Measurements from ENCODE around the gene SART3. TPM values are rescaled to one million over a fixed set of nuclear protein-coding genes. Genes with fewer than 3 reads are reported as not detected.
"Not testable (repeated sequence)": the region's sequence is repeated elsewhere in the genome, so short reads cannot be mapped to it uniquely, and the experiment has no call there.

Gene SART3
- polyA plus RNA-seq, 1 donor from 2014 or later: 51.9 TPM

DNA sequence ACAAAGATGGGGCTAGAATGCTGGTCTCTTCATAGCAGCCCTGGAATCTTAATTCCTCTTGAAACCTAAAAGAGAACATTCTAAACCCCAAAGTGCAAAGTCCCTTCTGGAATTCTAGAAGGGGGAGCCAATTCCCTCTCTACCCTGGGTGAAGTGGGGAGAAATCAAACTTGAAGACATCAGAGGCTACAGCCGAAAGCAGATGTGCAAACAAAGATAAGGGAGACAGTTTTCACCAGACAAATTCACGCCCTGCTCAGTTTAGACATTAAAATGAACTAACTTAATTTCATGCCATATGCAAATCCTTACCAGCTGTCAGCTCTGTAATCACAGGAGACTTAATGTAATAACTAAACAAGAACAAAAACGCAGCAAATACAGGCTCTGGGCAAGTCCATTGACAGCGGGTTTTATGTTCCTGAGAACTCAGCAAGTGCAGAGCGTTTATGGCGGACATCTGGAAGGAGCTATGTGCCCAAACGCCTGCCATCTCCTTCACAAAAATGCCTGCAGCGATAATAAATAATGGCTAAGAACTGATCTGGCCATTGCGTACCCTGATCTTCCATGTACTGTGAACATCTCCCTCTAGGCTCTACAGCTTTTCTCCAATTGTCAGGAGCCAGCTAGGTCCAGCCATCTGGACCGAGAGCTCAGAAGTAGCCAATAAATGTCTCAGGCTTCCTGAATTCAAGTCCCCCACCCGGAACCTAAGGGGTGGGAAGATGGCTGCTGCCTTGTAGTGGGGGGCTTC lies 65.0 kb downstream of the SART3 start:
- no peak overlapping the region for H3K4me3 Mint-ChIP-seq

DNA sequence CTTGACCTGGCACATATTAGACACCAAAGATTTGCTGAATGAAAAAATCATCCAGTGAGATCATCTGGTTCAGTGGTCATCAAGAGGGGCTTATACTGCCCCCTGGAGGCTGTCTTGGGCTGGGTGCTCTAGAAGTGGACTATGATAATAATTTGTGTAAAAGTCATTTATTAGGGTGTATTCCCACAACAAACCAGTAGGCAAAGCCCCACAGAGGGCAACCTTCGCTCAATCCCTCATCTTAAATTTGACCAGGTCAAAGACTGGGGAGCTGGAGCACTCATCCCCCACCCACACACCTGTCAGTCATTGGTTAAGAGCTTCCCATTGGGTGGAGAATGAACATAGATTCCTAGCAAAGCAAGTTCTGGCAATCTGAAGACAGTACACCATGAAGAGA lies 65.9 kb downstream of the SART3 start:
- H3K9me3 Mint-ChIP-seq: peaks cover 0 to 2% (median 0%) of the 10 kb centered on the region in 3 donors

More for the DNA sequence above, 65.0 kb downstream of the SART3 start:
- no peaks in the 10 kb centered on the region for H3K36me3 Mint-ChIP-seq
- no peak overlapping the region for H3K27ac Mint-ChIP-seq
- no peaks in the 10 kb centered on the region for H3K9me3 Mint-ChIP-seq
- H3K27me3 Mint-ChIP-seq: peaks cover 33% of the 10 kb centered on the region
- H3K4me1 Mint-ChIP-seq: peaks cover 0 to 2% (median 0%) of the 10 kb centered on the region in 3 donors

DNA sequence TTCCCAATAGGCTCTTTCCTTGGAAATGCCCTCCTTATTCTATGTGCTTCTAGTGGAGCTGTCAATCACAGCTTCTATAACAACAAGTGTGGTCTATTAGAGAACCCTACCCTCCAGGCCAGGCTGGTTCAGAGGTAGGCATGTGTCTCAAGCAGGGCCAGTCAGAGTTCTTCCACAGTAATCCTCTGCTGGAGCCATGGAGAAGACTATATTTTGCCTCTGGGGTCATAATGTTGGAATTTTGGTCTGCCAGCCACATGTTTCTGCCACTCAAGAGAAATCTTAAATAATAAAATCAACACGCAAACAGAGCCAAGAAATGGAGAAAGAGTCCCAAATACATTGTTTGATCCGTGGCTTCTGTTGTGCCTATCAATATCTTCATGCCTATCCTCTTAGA lies 69.7 kb downstream of the SART3 start:
- peaks cover 6% of the 10 kb centered on the region for H3K36me3 Mint-ChIP-seq

More for the DNA sequence above, 65.9 kb downstream of the SART3 start:
- no peak overlapping the region for H3K27ac Mint-ChIP-seq
- H3K27me3 Mint-ChIP-seq: peaks cover 33% of the 10 kb centered on the region
- H3K4me1 Mint-ChIP-seq: peaks cover 0 to 2% (median 0%) of the 10 kb centered on the region in 3 donors
- H3K36me3 Mint-ChIP-seq: no peaks in the 10 kb centered on the region
- H3K4me3 Mint-ChIP-seq: no peak overlapping the region

DNA sequence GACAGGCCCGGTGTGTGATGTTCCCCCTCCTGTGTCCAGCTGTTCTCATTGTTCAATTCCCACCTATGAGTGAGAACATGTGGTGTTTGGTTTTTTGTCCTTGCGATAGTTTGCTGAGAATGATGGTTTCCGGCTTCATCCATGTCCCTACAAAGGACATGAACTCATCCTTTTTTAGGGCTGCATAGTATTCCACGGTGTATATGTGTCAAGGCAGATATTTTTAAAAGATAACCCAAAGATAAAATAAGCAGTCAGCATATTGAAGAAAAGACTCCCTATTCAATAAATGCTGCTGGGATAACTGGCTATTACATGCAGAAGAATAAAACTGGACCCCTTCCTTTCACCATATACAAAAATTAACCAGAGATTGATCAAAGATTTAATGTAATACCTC lies 73.9 kb downstream of the SART3 start:
- H3K4me1 Mint-ChIP-seq, H3K27ac Mint-ChIP-seq, H3K4me3 Mint-ChIP-seq, H3K36me3 Mint-ChIP-seq: not testable (repeated sequence)
- Mint-ChIP-seq H3K9me3 (peaks cover 2 to 18% (median 14%) of the 10 kb centered on the region in 3 donors), H3K27me3 (peaks cover 11% of the 10 kb centered on the region)

More for the DNA sequence above, 69.7 kb downstream of the SART3 start:
- no peak overlapping the region for H3K27ac Mint-ChIP-seq
- H3K9me3 Mint-ChIP-seq: peaks cover 2 to 9% (median 8%) of the 10 kb centered on the region in 3 donors
- H3K27me3 Mint-ChIP-seq: peaks cover 28% of the 10 kb centered on the region
- H3K4me1 Mint-ChIP-seq: no peaks in the 10 kb centered on the region
- H3K4me3 Mint-ChIP-seq: no peak overlapping the region

DNA sequence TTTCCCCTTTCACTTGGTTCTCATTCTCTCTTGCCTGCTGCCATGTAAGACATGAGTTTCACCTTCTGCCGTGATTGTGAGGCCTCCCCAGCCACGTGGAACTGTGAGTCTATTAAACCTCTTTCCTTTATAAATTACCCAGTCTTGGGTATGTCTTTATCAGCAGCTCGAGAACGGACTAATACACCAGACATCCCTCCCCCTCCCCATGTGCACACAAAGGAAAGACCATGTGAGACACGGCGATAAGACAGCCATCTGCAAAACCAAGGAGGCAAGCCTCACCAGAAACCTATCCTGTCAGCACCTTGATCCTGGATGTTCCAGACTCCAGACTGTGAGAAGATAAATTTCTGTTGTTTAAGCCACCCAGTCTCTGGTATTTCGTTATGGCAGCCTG lies 75.6 kb downstream of the SART3 start:
- not testable (repeated sequence) for H3K27ac Mint-ChIP-seq, H3K4me1 Mint-ChIP-seq, H3K4me3 Mint-ChIP-seq, H3K36me3 Mint-ChIP-seq
- H3K9me3 Mint-ChIP-seq: peaks cover 2 to 16% (median 14%) of the 10 kb centered on the region in 3 donors
- H3K27me3 Mint-ChIP-seq: peaks cover 18% of the 10 kb centered on the region

DNA sequence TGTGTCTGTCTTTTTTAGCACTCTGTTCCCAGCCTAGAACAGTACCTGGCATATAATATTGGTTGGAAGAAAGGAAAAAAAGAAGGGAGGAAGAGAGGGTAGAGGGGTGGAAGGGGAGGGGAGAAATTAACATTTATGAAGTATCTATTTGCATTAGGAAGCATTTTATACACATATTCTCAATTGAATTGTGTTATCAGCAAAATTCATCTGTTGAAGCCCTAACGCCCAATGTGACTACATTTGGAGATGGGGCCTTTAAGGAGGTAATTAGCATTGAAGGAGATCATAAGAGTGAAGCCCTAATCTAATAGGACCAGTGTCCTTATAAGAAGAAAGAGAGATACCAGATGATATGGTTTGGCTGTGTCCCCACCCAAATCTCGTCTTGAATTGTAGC lies 76.1 kb downstream of the SART3 start:
- peaks cover 18% of the 10 kb centered on the region for H3K27me3 Mint-ChIP-seq
- peaks cover 6% of the 10 kb centered on the region for H3K36me3 Mint-ChIP-seq
- H3K4me3 Mint-ChIP-seq: no peak overlapping the region
- H3K27ac Mint-ChIP-seq: no peak overlapping the region
- no peaks in the 10 kb centered on the region for H3K4me1 Mint-ChIP-seq
- H3K9me3 Mint-ChIP-seq: peaks cover 2 to 16% (median 14%) of the 10 kb centered on the region in 3 donors

DNA sequence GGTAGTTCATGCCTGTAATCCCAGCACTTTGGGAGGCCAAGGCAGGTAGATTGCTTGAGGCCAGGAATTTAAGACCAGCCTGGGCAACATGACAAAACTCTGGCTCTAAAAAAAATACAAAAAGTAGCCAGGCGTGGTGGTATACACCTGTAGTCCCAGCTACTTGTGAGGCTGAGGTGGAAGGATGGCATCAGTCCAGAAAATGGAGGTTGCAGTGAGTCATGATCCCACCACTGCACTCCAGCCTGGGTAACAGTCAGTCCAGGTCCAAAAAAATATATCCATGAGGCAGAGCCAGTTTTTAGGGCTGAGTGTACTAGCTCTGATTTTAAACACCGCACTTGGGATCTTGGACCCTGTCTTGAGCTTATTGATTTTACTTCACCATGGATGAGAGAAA lies 76.5 kb downstream of the SART3 start:
- Mint-ChIP-seq H3K4me1 (no peaks in the 10 kb centered on the region), H3K36me3 (peaks cover 6% of the 10 kb centered on the region), H3K27me3 (peaks cover 18% of the 10 kb centered on the region), H3K4me3 (no peak overlapping the region), H3K9me3 (peaks cover 2 to 16% (median 14%) of the 10 kb centered on the region in 3 donors), H3K27ac (no peak overlapping the region)

DNA sequence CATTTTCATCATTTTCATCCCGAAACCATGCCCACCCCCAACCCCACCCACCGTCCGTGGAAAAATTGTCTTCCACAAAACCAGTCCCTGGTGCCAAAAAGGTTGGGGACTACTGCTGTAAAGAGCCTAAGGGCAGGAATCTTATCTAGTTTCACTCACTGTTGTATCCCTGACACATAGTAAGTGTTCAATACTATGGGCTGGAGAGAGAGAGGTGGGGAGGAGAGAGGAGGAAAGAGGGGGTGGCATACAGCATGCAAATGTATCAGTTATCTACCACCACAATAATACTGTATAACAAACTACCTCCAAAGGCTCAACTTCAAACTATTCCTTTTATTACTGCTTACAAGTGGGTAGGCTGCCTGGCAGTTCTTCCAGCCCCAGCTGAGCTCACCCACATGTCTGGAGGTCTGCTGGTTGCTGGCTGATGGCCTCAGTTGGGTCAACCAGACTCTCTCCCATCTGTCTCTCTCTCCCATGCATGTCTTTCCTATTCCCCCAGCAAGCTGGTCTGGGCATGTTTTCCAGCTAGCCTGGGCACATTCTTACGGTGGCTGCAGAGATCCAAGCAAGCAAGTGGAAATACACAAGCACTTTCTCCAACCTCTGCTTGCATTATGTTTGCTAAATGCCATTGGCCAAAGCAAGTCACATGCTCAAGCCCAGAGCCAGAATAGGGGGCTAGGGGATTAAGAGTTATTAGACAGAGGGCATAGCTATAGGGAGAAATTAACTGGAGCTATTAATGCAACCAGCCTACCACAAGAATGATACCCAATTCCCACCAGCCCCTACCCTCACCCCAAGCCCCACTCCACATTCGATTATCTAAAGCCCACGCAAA lies 77.5 kb downstream of the SART3 start:
- peaks cover 2 to 14% (median 14%) of the 10 kb centered on the region in 3 donors for H3K9me3 Mint-ChIP-seq
- H3K27ac Mint-ChIP-seq: no peak overlapping the region
- H3K27me3 Mint-ChIP-seq: peaks cover 17% of the 10 kb centered on the region
- no peak overlapping the region for H3K4me3 Mint-ChIP-seq
- H3K36me3 Mint-ChIP-seq: peaks cover 6% of the 10 kb centered on the region
- no peaks in the 10 kb centered on the region for H3K4me1 Mint-ChIP-seq

DNA sequence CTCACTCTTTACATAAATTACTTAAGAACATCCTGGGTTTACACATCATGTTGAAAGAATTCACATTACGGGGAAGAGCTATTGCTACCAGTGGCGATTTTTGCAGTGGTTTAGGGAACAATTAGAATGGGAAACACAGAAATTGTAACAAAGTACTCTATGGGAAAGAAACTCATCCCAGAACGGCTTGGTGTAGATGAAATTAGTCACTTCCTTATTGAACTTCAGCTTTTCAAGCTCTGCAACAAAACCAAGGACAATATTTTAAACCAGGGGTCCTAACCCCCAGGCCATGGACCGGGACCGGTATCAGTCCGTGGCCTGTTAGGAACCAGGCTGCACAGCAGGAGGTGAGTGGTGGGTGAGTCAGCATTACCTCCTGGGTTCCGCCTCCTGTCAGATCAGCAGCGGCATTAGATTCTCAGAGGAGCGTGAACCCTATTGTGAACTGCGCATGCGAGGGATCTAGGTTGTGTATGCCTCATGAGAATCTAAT lies 78.2 kb downstream of the SART3 start:
- H3K27ac Mint-ChIP-seq: no peak overlapping the region
- peaks cover 17% of the 10 kb centered on the region for H3K27me3 Mint-ChIP-seq
- no peak overlapping the region for H3K4me3 Mint-ChIP-seq
- H3K9me3 Mint-ChIP-seq: peaks cover 2 to 14% (median 14%) of the 10 kb centered on the region in 3 donors
- no peaks in the 10 kb centered on the region for H3K4me1 Mint-ChIP-seq
- H3K36me3 Mint-ChIP-seq: peaks cover 6% of the 10 kb centered on the region

DNA sequence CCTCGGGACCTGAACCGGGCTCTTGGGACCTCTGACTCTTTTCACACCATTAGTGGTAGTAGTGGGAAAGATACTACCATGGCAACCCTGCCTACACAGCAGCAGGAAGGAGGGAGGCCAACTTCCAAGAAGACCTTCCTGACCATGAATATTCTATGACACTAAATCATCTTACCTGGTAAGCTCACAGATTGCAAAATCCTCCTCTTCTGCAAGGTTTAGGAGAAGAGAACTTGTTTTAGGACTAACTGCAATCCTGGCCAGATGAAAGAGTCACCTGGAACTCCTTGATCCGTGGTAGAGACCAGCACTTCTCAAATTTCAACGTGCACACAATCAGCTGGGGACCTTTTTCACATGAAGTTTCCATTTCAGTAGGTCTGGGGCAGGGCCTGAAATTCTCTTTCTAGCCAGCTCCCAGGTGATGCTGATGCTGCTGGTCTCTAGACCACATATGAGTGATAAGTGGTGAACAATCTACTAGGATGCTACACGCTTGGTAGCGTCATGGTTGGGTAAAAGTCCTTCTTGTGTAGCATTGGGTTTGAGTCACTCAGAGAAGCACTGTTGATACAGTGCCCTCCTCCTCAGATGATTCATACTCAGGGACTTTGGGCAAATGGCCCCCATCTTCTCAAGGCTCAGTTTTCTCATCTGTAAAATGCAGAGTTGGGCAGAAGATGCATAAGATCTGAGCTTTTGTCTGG lies 81.5 kb downstream of the SART3 start:
- Mint-ChIP-seq H3K27me3 (peaks cover 13% of the 10 kb centered on the region), H3K27ac (no peak overlapping the region), H3K36me3 (no peaks in the 10 kb centered on the region), H3K4me3 (no peak overlapping the region), H3K4me1 (no peaks in the 10 kb centered on the region), H3K9me3 (peaks cover 0 to 2% (median 0%) of the 10 kb centered on the region in 3 donors)

DNA sequence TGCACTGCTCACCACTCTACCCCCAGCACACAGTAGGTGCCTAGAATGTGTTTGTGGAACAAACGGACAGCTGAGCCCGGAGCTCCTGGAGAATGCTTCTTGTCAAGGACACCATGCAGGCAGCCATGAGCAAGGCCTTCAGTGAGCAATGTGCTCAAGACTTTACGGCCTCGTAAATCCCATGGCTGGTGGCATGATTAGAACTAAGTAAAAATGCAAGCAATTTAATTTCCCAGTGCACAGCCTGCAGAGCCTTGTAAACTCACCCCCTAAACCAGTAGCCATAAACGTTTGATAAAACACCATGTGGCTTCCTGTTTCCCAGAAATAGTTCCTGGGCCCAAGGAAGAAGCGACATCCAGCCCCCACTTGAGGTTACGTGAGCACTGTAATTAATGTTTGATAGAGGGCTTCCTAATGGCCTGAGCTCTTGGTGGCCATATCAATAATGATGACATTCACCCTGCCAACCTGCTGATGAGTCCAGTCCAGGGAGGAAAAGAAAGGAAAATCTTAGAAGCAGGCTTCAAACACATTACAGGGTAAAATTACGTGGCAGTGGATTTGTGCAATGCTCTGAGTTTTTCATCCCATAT lies 82.3 kb downstream of the SART3 start:
- no peak overlapping the region for H3K27ac Mint-ChIP-seq
- no peaks in the 10 kb centered on the region for H3K4me1 Mint-ChIP-seq
- peaks cover 11% of the 10 kb centered on the region for H3K27me3 Mint-ChIP-seq

DNA sequence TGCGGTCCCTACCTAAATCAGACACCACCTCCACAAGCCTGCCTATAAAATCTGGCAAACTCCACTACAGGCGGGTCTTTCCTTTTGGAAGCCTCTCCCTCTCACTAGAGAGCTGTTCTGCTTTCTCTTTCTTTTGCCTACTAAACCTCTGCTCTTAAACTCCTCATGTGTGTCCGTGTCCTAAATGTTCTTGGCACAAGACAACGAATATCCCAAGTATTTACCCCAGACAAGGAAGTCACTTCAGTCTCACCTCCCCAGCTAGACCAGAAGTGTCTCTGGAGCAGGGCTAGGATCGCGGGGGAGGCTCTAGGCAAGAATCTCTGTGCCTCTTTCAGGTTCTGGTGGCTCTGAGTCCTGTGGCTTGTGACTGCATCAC lies 83.1 kb downstream of the SART3 start:
- Mint-ChIP-seq H3K27me3 (peaks cover 12% of the 10 kb centered on the region), H3K4me3 (no peak overlapping the region), H3K4me1 (no peaks in the 10 kb centered on the region), H3K9me3 (no peaks in the 10 kb centered on the region), H3K36me3 (no peaks in the 10 kb centered on the region), H3K27ac (no peak overlapping the region)

More for the DNA sequence above, 82.3 kb downstream of the SART3 start:
- Mint-ChIP-seq H3K36me3 (no peaks in the 10 kb centered on the region), H3K4me3 (no peak overlapping the region), H3K9me3 (no peaks in the 10 kb centered on the region)

DNA sequence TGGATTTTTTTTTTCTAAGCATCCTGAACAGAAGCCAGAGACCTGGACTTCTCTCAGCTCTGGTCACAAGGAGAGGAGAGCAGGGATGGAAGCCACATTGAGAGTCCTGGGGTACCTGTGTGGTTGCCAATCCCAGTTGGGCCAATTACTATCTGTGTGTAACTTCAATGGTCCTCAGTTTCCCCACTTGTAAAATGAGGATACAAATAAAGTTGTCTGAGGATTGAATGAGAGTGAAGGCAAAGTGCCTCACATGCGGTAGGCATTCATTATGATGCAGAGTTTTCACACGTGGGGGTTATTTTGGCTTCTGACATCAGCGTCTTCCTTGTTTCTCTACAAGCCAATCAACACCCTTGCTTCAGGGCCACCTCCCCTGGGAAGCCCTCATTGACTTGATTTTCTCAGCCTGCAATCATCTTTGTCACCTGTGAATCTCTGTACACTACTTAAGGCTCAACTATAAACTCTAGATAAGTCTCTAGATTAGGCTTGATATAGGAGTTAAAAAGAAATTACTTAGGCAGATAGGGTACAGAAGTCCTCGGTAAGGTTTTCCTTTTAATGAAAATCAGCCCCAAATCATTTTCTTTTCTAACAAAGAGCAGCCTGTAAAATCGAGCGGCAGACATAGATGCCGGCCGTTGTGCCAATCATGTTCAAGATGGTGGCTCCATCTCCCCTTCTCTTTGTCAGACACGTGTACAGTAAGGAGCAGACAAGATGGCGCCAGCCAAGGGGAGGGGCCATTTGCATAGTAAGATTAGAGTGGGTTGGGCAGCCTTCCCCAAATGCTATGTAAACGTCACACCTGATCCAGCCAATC lies 83.7 kb downstream of the SART3 start:
- Mint-ChIP-seq H3K27ac (no peak overlapping the region), H3K4me3 (no peak overlapping the region), H3K36me3 (no peaks in the 10 kb centered on the region), H3K9me3 (no peaks in the 10 kb centered on the region), H3K4me1 (no peaks in the 10 kb centered on the region), H3K27me3 (peaks cover 12% of the 10 kb centered on the region)

DNA sequence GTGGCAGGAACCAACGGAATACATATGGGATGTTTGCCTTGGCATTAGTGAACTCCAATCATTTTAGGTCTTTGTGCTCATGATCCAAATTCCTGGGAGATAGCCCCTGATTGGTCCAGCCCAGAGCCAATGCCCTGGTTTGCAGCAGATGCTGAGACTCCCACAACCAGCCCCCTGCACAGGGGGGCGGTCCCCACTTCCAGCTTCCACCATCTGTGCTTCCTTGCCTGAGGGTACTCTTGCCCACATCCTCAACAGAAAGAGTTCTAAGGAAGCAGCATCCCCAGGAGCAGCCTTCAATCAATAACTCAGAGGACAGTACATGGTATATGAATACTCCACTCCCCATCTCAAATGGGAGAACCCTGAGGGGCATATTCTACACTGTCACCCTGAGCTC lies 85.6 kb downstream of the SART3 start:
- peaks cover 5% of the 10 kb centered on the region for H3K27me3 Mint-ChIP-seq
- no peaks in the 10 kb centered on the region for H3K9me3 Mint-ChIP-seq
- H3K36me3 Mint-ChIP-seq: no peaks in the 10 kb centered on the region
- no peak overlapping the region for H3K4me3 Mint-ChIP-seq
- H3K27ac Mint-ChIP-seq: no peak overlapping the region
- H3K4me1 Mint-ChIP-seq: no peaks in the 10 kb centered on the region

Measured in IgD-negative memory B cell (primary cell).